HG03095 (cell line): ENCODE data around the gene C3orf22.
"Not testable (repeated sequence)": the region's sequence is repeated elsewhere in the genome, so short reads cannot be mapped to it uniquely, and the experiment has no call there.

Experiments used
- ATAC-seq: cut with Tn5 transposase; IDR thresholded peaks from one replicate; pipeline ENCODE4 v1.9.1; 2021; ENCODE audit warnings: moderate library complexity; ENCODE audit not compliant: unreplicated experiment

The C3orf22 gene

GRCh38 chr3:126558336-126559071 is at the start of gene C3orf22:
TSS of gene C3orf22 (minus strand) at chr3:126558932. CDS start at chr3:126553390, 5,542 bp downstream.
- ATAC-seq = no peak

- no peak for ATAC-seq
Observed at GRCh38 chr3:126607214-126607908, 48.6 kb upstream of the C3orf22 start.

- ATAC-seq = no peak
Observed at GRCh38 chr3:126606001-126606400, 47.3 kb upstream of the C3orf22 start.

- no peak for ATAC-seq
Observed at GRCh38 chr3:126604691-126605090, 46.0 kb upstream of the C3orf22 start.

GRCh38 chr3:126599101-126599500 is 40.4 kb upstream of the C3orf22 start:
- no peak for ATAC-seq

- not testable (repeated sequence) for ATAC-seq
Observed at GRCh38 chr3:126595479-126595878, 36.7 kb upstream of the C3orf22 start.

- ATAC-seq = not testable (repeated sequence)
Observed at GRCh38 chr3:126591515-126591914, 32.8 kb upstream of the C3orf22 start.

- no peak for ATAC-seq
Observed at GRCh38 chr3:126582311-126582710, 23.6 kb upstream of the C3orf22 start.

GRCh38 chr3:126581569-126581968 is 22.8 kb upstream of the C3orf22 start:
- ATAC-seq = no peak

GRCh38 chr3:126580746-126581145 is 22.0 kb upstream of the C3orf22 start:
- no peak for ATAC-seq

GRCh38 chr3:126578702-126579101 is 20.0 kb upstream of the C3orf22 start:
- no peak for ATAC-seq

- ATAC-seq = no peak
Observed at GRCh38 chr3:126577261-126577660, 18.5 kb upstream of the C3orf22 start.

- no peak for ATAC-seq
Observed at GRCh38 chr3:126573492-126574117, 14.9 kb upstream of the C3orf22 start.

GRCh38 chr3:126571078-126571477 is 12.3 kb upstream of the C3orf22 start:
- no peak for ATAC-seq

- ATAC-seq = no peak
Observed at GRCh38 chr3:126570103-126570541, 11.4 kb upstream of the C3orf22 start.

GRCh38 chr3:126569390-126569975 is 10.8 kb upstream of the C3orf22 start:
- ATAC-seq = no peak

- ATAC-seq = no peak
Observed at GRCh38 chr3:126568776-126569342, 10.1 kb upstream of the C3orf22 start.

- no peak for ATAC-seq
Observed at GRCh38 chr3:126567696-126568438, 9.1 kb upstream of the C3orf22 start.

- no peak for ATAC-seq
Observed at GRCh38 chr3:126562737-126563276, 4.1 kb upstream of the C3orf22 start.

GRCh38 chr3:126557761-126558160 is 971 bp downstream of the C3orf22 start:
- no peak for ATAC-seq
